Keratinocyte (primary cell): Measurements from ENCODE around the gene B9D2. TPM values are rescaled to one million over a fixed set of nuclear protein-coding genes. Genes with fewer than 3 reads are reported as not detected.

ENCODE experiments used
- DNase-seq: peaks from one replicate; pipeline ENCODE4 v3.0.0-alpha.2; 2011; ENCODE audit warnings: low read depth, missing footprints, low spot score
- FAIRE-seq: peaks from 2 replicates; lab custom pipeline; 2011; peaks lifted over from hg19 to GRCh38; lab: Jason Lieb, UNC
- H2AFZ ChIP-seq: 2 replicates; pipeline ENCODE4 v1.6.0; 2012; ENCODE audit warnings: low read length, control low read depth, inconsistent platforms; ENCODE audit not compliant: control insufficient read depth
- H3K27ac ChIP-seq: 2 replicates; pipeline ENCODE4 v1.5.1; 2011; ENCODE audit warnings: low read length; ENCODE audit not compliant: control insufficient read depth, insufficient read depth
- H3K27me3 ChIP-seq: 3 replicates; pipeline ENCODE4 v1.6.0; 2011; ENCODE audit warnings: low read length; ENCODE audit not compliant: control insufficient read depth, insufficient read depth; ENCODE audit errors: extremely low read depth
- H3K36me3 ChIP-seq, 2 experiments: 2 replicates in 1 of 2; 3 replicates in 1 of 2; pipeline ENCODE4 v1.5.1; 2011; ENCODE audit warnings: low read length in 2 of 2, mild to moderate bottlenecking in 1 of 2; ENCODE audit not compliant: control insufficient read depth in 2 of 2, insufficient read depth in 2 of 2; ENCODE audit errors: extremely low read depth in 1 of 2
- H3K4me1 ChIP-seq: 3 replicates; pipeline ENCODE4 v1.5.1; 2011; ENCODE audit warnings: low read length; ENCODE audit not compliant: control insufficient read depth, insufficient read depth; ENCODE audit errors: extremely low read depth
- H3K4me2 ChIP-seq: 3 replicates; pipeline ENCODE4 v1.6.0; 2011; ENCODE audit warnings: low read depth, low read length; ENCODE audit not compliant: control insufficient read depth, insufficient read depth; ENCODE audit errors: extremely low read depth
- H3K4me3 ChIP-seq, 3 experiments: fragments of 200-600 bp in 1 of 3; sonication (generic) in 1 of 3; 2 replicates in 2 of 3; 3 replicates in 1 of 3; pipeline ENCODE4 v1.5.1; 2011 to 2016; ENCODE audit warnings: low read length in 3 of 3, mild to moderate bottlenecking in 3 of 3, control low read depth in 2 of 3, inconsistent platforms in 1 of 3, low read depth in 1 of 3, mixed read lengths in 1 of 3, mixed run types in 1 of 3, moderate library complexity in 1 of 3; ENCODE audit not compliant: control insufficient read depth in 2 of 3, insufficient read depth in 2 of 3; ENCODE audit errors: extremely low read depth in 1 of 3
- H3K79me2 ChIP-seq: 2 replicates; pipeline ENCODE4 v1.6.0; 2012; ENCODE audit warnings: low read length; ENCODE audit not compliant: control insufficient read depth, insufficient read depth
- H3K9ac ChIP-seq: 3 replicates; pipeline ENCODE4 v1.6.0; 2011; ENCODE audit warnings: low read length; ENCODE audit not compliant: control insufficient read depth, insufficient read depth; ENCODE audit errors: extremely low read depth
- H3K9me1 ChIP-seq: 3 replicates; pipeline ENCODE4 v1.6.0; 2011; ENCODE audit warnings: low read length; ENCODE audit not compliant: control insufficient read depth, insufficient read depth; ENCODE audit errors: extremely low read depth
- H3K9me3 ChIP-seq: 2 replicates; pipeline ENCODE4 v1.5.1; 2012; ENCODE audit warnings: low read depth, low read length; ENCODE audit not compliant: control insufficient read depth
- H4K20me1 ChIP-seq: 3 replicates; pipeline ENCODE4 v1.6.0; 2011; ENCODE audit warnings: low read length; ENCODE audit not compliant: control insufficient read depth, insufficient read depth; ENCODE audit errors: extremely low read depth
- CTCF ChIP-seq, 3 experiments: IDR thresholded peaks in 1 of 3; conservative IDR thresholded peaks in 1 of 3; optimal IDR thresholded peaks in 1 of 3; 2 replicates in 2 of 3; 3 replicates in 1 of 3; pipeline versions ENCODE3 to v1.5.1; 2011; ENCODE audit warnings: low read length in 3 of 3, mild to moderate bottlenecking in 3 of 3, moderate library complexity in 2 of 3, control low read depth in 1 of 3, inconsistent platforms in 1 of 3; ENCODE audit not compliant: insufficient read depth in 2 of 3; ENCODE audit errors: extremely low read depth in 1 of 3
- EZH2 ChIP-seq: IDR thresholded peaks from one replicate; pipeline ENCODE4 v1.6.1; 2012; ENCODE audit warnings: inconsistent platforms, mild to moderate bottlenecking, low read length, moderate library complexity
- dilution Hi-C: fragments of 300-500 bp; cut with MboI; formaldehyde crosslinking; loops from one replicate; pipeline ENCODE4 v1.7.0; 2020; ENCODE audit warnings: low sequenced_read_pairs; ENCODE audit not compliant: extremely low pct_ligation_motif_present
- polyA plus RNA-seq, 5 experiments: library from polyadenylated mRNA; depleted of rRNA in 3 of 5; stranded (reverse) in 3 of 5; stranded (forward) in 1 of 5; unstranded in 1 of 5; fragments of >200 nt; gene quantifications; 1 replicate in 1 of 5; 2 replicates in 3 of 5; 3 replicates in 1 of 5; pipeline versions ENCODE4 v1.2.1 to v1.2.3, GENCODE V29; 2011 to 2012; ENCODE audit warnings: missing spikeins in 2 of 5, low read depth in 1 of 5, low replicate concordance in 1 of 5

B9D2 gene
- polyA plus RNA-seq, 1 donor (not counting 4 experiments of a cell fraction or from before 2014, with no cell fraction given) = 2.8 TPM

DNA sequence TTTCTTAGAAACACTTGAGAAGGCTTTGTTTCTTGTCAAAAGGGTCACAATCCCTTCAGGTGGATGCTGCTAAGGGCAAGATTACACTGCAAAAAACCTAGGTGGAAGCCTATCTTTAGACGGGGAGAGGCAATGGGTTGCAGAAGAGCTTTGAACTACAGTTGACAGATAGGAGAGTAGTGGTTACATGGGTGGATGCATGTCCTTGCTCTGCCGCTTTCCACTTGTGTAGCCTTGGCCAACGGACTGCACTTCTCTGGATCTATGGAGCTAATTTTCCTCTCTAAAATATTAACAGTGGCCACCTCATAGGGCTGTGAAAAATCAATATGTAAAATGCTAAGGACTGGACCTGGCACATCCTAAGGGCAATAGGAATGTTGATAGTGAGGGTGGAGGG lies 34.6 kb upstream of the B9D2 start:
- no peak for TF ChIP-seq CTCF (optimal IDR thresholded peaks at IDR 0.05 in 1 of 3, IDR thresholded peaks at IDR 0.05 in 1 of 3, conservative IDR thresholded peaks at IDR 0.05 in 1 of 3; ENCODE audit: extremely low read depth in 1 of 3, insufficient read depth in 2 of 3, low read length in 3 of 3)
- TF ChIP-seq EZH2 = no peak
- Histone ChIP-seq H3K36me3 (peaks cover 0 to 3% of the 10 kb centered on the region in 2 experiments), H3K4me1 (peaks cover 13% of the 10 kb centered on the region), H3K4me3 (peak overlapping the region; percentile 82 to 100 (median 99)), H3K27ac (peak overlapping the region; percentile 100), H3K9me1 (no peaks in the 10 kb centered on the region), H2AFZ (no peak overlapping the region), H3K9ac (peak overlapping the region; percentile 99), H3K79me2 (peaks cover 27% of the 10 kb centered on the region), H3K27me3 (no peaks in the 10 kb centered on the region), H3K4me2 (peak overlapping the region; percentile 98), H4K20me1 (no peaks in the 10 kb centered on the region), H3K9me3 (no peaks in the 10 kb centered on the region)
- DNase-seq = no peak
- dilution Hi-C loops = no loop called here
- FAIRE-seq = no peak

DNA sequence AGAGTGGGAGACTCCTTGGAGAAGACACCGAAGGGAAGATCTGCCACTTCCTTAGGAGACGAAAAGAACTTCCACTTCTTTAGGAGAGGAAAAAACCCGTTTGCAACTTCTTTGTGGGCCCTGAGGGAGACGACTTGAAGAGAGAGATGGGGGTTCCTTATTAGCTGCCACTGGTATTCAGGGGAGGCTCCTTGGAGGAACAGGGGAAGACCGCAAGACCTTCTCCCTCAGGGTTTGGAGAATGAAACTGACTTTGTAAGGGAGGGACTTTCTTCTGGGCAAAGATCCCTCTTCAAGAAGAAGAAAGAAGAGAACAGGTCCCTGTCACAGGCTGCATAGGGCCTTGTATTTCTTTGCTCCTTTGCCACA lies 34.1 kb upstream of the B9D2 start:
- FAIRE-seq = no peak
- no peaks in the 10 kb centered on the region for H3K36me3 ChIP-seq
- no peak for DNase-seq
- H3K27ac ChIP-seq = peak overlapping the region; percentile 100
- peak overlapping the region; percentile 99 for H3K9ac ChIP-seq
- no peaks in the 10 kb centered on the region for H3K9me1 ChIP-seq
- no peaks in the 10 kb centered on the region for H3K27me3 ChIP-seq
- no peaks in the 10 kb centered on the region for H4K20me1 ChIP-seq
- H3K4me3 ChIP-seq = peak overlapping the region; percentile 82 to 100 (median 99)
- dilution Hi-C loops = no loop called here
- TF ChIP-seq EZH2 (no peak), CTCF (optimal IDR thresholded peaks at IDR 0.05 in 1 of 3, IDR thresholded peaks at IDR 0.05 in 1 of 3, conservative IDR thresholded peaks at IDR 0.05 in 1 of 3; ENCODE audit: extremely low read depth in 1 of 3, insufficient read depth in 2 of 3, low read length in 3 of 3) (no peak)
- H2AFZ ChIP-seq = peak overlapping the region; percentile 97
- peaks cover 27% of the 10 kb centered on the region for H3K79me2 ChIP-seq
- peaks cover 13% of the 10 kb centered on the region for H3K4me1 ChIP-seq
- H3K4me2 ChIP-seq = peak overlapping the region; percentile 98
- H3K9me3 ChIP-seq = no peaks in the 10 kb centered on the region
